HG03571 (cell line): ENCODE results near the gene ETF1.
"Not testable (repeated sequence)": the region's sequence is repeated elsewhere in the genome, so short reads cannot be mapped to it uniquely, and the experiment has no call there.

Source experiments
- ATAC-seq: cut with Tn5 transposase; IDR thresholded peaks from one replicate; pipeline ENCODE4 v1.9.1; 2021; ENCODE audit not compliant: unreplicated experiment

The ETF1 gene

GRCh38 chr5:138529812-138530211, 13.2 kb downstream of the ETF1 start:
- ATAC-seq = no peak

- ATAC-seq = no peak
These were observed 14.1 kb downstream of the ETF1 start for GRCh38 chr5:138528744-138529469.

GRCh38 chr5:138528208-138528607, 14.8 kb downstream of the ETF1 start:
- no peak for ATAC-seq

- no peak for ATAC-seq
These were observed 15.9 kb downstream of the ETF1 start for GRCh38 chr5:138527170-138527569.

- no peak for ATAC-seq
These were observed 19.6 kb downstream of the ETF1 start for GRCh38 chr5:138523406-138523805.

GRCh38 chr5:138520971-138521370, 22.1 kb downstream of the ETF1 start:
- ATAC-seq = no peak

- ATAC-seq = no peak
These were observed 25.6 kb downstream of the ETF1 start for GRCh38 chr5:138517437-138517836.

- no peak for ATAC-seq
These were observed 27.3 kb downstream of the ETF1 start for GRCh38 chr5:138515556-138516245.

GRCh38 chr5:138514021-138514420, 29.0 kb downstream of the ETF1 start:
- no peak for ATAC-seq

- ATAC-seq = no peak
These were observed 34.1 kb downstream of the ETF1 start for GRCh38 chr5:138508958-138509357.

- not testable (repeated sequence) for ATAC-seq
These were observed 35.6 kb downstream of the ETF1 start for GRCh38 chr5:138507485-138507884.

GRCh38 chr5:138506370-138507306, 36.4 kb downstream of the ETF1 start:
- ATAC-seq = no peak

GRCh38 chr5:138504799-138505198, 38.2 kb downstream of the ETF1 start:
- ATAC-seq = no peak

- ATAC-seq = no peak
These were observed 39.4 kb downstream of the ETF1 start for GRCh38 chr5:138503487-138504270.

GRCh38 chr5:138502521-138502920, 40.5 kb downstream of the ETF1 start:
- no peak for ATAC-seq

- ATAC-seq = no peak
These were observed 40.9 kb downstream of the ETF1 start for GRCh38 chr5:138502121-138502520.

GRCh38 chr5:138498376-138498775, 44.7 kb downstream of the ETF1 start:
- ATAC-seq = no peak

GRCh38 chr5:138495351-138495750, 47.7 kb downstream of the ETF1 start:
- ATAC-seq = no peak

GRCh38 chr5:138492560-138493045, 50.4 kb downstream of the ETF1 start:
- no peak for ATAC-seq
